NT2/D1 (cell line): ENCODE data around the gene SIK2.

Experiments used
- DNase-seq: peaks from one replicate; pipeline ENCODE4 v3.0.0-alpha.2; 2011; ENCODE audit warnings: low read depth, low spot score
- H3K27me3 ChIP-seq: 2 replicates; pipeline ENCODE4 v1.6.0; 2011; ENCODE audit warnings: mild to moderate bottlenecking; ENCODE audit not compliant: insufficient read length, insufficient read depth
- H3K36me3 ChIP-seq: 2 replicates; pipeline ENCODE4 v1.6.1; 2011; ENCODE audit warnings: mild to moderate bottlenecking, low read length, mixed read lengths; ENCODE audit not compliant: insufficient read depth, insufficient read length
- H3K4me1 ChIP-seq: 2 replicates; pipeline ENCODE4 v1.5.1; 2011; ENCODE audit not compliant: insufficient read depth, insufficient read length
- H3K4me3 ChIP-seq: 2 replicates; pipeline ENCODE4 v1.5.1; 2011; ENCODE audit warnings: low read depth; ENCODE audit not compliant: insufficient read length
- H3K9ac ChIP-seq: 2 replicates; pipeline ENCODE4 v1.6.0; 2011; ENCODE audit warnings: low read depth; ENCODE audit not compliant: insufficient read length
- H3K9me3 ChIP-seq: 2 replicates; pipeline ENCODE4 v1.5.1; 2011; ENCODE audit warnings: mild to moderate bottlenecking, low read length; ENCODE audit not compliant: insufficient read depth
- SUZ12 ChIP-seq: IDR thresholded peaks from 2 replicates; pipeline ENCODE4 v1.6.1; 2011; ENCODE audit not compliant: insufficient read length, insufficient read depth; ENCODE audit errors: extremely low read depth
- YY1 ChIP-seq: IDR thresholded peaks from 2 replicates; pipeline ENCODE4 v1.6.1; 2011; ENCODE audit not compliant: insufficient read length, insufficient read depth
- ZNF274 ChIP-seq: IDR thresholded peaks from 2 replicates; pipeline ENCODE4 v1.6.1; 2011; ENCODE audit warnings: mild to moderate bottlenecking, low read depth, low read length

The SIK2 gene

DNA sequence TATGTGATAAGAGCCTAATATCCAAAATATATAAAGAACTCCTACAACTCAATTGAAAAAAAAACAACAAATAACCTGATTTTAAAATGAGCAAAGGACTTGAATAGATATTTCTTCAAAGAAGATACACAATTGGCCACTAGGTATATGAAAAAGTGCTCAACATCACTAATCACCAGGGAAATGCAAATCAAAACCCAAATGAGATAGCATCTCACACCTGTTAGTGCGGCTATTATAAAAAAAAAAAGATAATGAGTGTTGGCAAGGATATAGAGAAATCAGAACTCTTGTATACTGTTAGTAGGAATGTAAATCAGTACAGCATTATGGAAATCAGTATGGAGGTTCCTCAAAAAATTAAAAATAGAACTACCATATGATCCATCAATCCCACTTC is 5.9 kb upstream of the SIK2 start:
- H3K4me3 ChIP-seq: no peak overlapping the region
- DNase-seq: no peak
- no peaks in the 10 kb centered on the region for H3K9me3 ChIP-seq
- H3K36me3 ChIP-seq: no peaks in the 10 kb centered on the region
- H3K27me3 ChIP-seq: peaks cover 10% of the 10 kb centered on the region
- H3K9ac ChIP-seq: no peak overlapping the region
- H3K4me1 ChIP-seq: no peaks in the 10 kb centered on the region
- TF ChIP-seq ZNF274: no peak
- no peak for TF ChIP-seq SUZ12
- no peak for TF ChIP-seq YY1

DNA sequence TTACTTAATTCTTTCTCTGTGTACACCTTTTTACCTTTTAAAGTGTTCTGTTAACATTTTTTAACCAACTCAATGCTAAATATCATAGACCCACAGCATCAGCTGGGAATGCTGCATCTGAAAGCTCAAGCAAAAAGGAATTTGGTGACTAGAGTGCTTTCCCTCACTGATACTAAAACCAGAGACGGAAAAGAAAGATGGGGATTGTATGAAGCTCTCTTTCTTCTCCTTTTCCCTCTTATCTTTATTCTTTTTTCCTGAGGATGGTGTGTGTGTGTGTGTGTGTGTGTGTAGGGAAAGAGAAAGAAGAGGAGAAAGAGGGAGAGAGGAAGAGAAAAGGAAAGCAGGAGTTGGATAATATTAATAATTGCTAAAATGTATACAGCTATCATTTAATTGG is 4.1 kb upstream of the SIK2 start:
- Histone ChIP-seq H3K9me3 (no peaks in the 10 kb centered on the region), H3K4me3 (no peak overlapping the region), H3K4me1 (no peaks in the 10 kb centered on the region), H3K27me3 (peaks cover 11% of the 10 kb centered on the region), H3K36me3 (no peaks in the 10 kb centered on the region), H3K9ac (no peak overlapping the region)
- no peak for DNase-seq
- no peak for TF ChIP-seq YY1
- no peak for TF ChIP-seq ZNF274
- TF ChIP-seq SUZ12: no peak

DNA sequence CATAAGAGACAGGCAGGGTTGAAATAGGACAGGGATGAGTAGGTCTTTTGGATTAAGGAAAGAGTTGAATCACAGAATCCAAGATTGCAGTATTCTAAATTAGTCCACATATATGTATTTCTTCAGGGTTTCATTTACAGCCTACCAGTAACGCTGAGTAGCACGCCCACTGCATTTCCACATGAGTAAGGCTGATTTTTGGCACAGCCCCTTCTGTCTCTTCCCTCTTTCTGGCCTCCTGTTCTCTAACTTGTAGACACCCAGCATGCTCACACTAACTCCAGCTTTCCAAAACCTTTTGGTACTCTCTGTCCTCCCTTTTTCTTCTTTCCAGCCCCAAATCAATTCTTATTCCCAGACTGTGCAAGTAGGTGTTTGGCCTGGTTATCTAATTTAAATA is 3.7 kb upstream of the SIK2 start:
- no peak overlapping the region for H3K4me3 ChIP-seq
- TF ChIP-seq ZNF274 (no peak), SUZ12 (no peak), YY1 (no peak)
- no peaks in the 10 kb centered on the region for H3K4me1 ChIP-seq
- peaks cover 11% of the 10 kb centered on the region for H3K27me3 ChIP-seq
- DNase-seq: no peak
- no peaks in the 10 kb centered on the region for H3K36me3 ChIP-seq
- H3K9me3 ChIP-seq: no peaks in the 10 kb centered on the region
- no peak overlapping the region for H3K9ac ChIP-seq

DNA sequence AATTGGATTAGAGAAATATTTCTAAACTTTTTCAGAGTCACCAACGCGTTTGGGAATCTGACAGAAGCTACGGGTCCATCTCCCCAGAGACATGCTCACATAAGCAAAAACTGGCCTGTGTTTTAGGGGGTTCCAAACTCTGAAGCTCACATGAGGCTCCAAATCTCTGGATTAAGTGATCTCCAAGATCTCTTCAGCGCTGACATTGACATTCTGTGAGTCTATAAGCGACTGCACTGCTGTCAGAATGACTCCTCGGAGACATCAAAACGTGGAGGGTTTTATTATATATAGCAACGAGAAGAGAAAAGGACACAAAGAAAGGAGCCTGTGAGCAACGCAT is 642 bp upstream of the SIK2 start:
- H3K27me3 ChIP-seq: peaks cover 11% of the 10 kb centered on the region
- no peak for TF ChIP-seq ZNF274
- no peak for TF ChIP-seq SUZ12
- no peak for TF ChIP-seq YY1
- no peaks in the 10 kb centered on the region for H3K4me1 ChIP-seq
- no peaks in the 10 kb centered on the region for H3K9me3 ChIP-seq
- H3K9ac ChIP-seq: peak overlapping the region; percentile 32
- H3K4me3 ChIP-seq: no peak overlapping the region
- no peak for DNase-seq
- H3K36me3 ChIP-seq: no peaks in the 10 kb centered on the region

DNA sequence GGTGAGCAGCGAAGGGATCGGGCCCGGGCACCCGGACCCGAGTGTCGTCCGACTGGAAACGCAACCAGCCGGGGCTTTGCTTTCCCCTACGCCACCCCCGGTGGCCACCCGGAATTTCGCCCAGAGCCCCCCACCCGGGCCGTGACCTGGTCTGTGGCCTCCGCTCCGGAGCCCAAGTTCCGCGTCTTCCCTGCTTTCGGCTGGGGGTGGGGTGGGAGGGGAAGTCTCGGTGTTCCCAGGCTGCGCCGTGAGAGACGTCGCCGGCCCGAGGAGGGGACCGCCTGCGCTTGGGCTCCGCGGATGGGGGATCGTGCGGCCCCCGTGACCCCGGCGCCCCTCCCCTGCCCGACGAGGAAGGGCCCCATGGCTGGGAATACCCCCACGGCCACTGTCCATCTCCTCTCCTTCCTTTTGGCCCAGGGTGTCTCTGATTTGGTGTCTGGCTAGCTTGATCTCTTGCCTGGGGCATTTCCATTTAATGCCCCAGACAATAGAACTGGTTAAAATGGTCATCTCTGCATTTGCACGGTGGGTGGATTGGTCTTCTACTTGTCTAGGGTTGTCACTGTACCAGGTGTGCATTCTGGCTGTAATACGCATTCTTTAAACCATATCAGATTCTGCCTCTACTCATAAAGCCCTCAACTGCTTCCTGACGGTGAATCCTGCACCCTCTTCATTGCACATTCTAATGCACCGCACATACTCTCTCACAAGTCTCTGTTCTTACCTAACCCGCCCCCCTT is 789 bp downstream of the SIK2 start:
- DNase-seq: peak; percentile 8
- Histone ChIP-seq H3K9me3 (no peaks in the 10 kb centered on the region), H3K4me1 (no peaks in the 10 kb centered on the region), H3K36me3 (no peaks in the 10 kb centered on the region), H3K9ac (peak overlapping the region; percentile 90), H3K4me3 (peak overlapping the region; percentile 84), H3K27me3 (peaks cover 11% of the 10 kb centered on the region)
- TF ChIP-seq YY1 (no peak), SUZ12 (no peak), ZNF274 (no peak)

DNA sequence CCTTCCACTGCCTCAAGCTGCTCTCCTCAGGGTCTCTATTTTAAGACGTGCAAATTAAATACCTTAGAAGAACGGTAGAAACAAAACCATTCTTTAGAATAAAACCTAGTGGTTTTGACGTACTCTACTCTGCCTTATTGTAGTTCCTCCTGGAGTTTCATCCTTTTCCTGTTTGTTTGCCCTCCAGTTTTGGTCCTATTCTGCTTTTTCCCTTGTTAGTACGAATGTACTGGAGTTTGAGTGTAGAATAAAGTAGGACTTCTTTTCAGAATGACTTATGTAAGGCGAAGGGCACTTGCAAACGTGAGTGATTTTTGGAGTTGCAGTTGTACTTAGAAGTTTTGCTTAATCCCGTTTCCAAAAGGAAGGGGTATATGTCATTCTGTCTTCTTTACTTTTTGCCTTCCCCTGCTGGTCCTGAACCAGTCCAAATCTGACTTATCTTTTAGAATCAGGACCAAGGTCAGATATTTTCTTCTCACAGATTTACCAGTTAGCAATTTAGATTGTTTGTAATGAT is 1.4 kb downstream of the SIK2 start:
- H3K4me3 ChIP-seq: peak overlapping the region; percentile 84

DNA sequence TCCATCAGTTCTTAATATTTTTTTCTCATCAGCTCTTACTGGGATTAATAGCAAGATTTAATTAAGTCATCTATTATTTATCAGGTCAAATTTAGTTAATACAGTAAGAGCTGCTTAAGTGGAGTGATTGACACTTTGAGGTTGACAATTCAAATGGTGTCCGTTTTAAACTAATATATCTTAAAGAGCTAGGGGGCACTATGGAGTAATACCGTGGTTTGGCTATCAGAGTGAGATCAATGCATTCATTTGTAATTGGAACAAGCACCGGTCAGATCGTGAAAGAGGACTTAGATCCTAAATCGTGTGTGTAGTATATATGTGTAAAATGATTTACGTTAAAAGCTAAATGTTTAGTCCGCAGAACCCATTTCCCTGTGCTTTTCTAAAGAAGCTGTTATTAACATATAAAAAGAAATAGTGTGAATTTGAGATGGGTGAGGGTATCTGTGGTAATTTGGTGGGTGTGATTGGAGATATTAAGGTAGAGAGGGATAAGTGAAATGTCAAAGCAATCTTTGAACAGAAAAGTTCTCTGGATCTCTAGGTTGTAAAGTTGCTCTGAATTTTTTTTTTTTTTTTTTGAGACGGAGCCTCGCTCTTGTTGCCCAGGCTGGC is 2.3 kb downstream of the SIK2 start:
- Histone ChIP-seq H3K4me3 (no peak overlapping the region), H3K4me1 (no peaks in the 10 kb centered on the region), H3K27me3 (peaks cover 11% of the 10 kb centered on the region), H3K9me3 (no peaks in the 10 kb centered on the region), H3K36me3 (no peaks in the 10 kb centered on the region), H3K9ac (no peak overlapping the region)
- DNase-seq: peak; percentile 32
- TF ChIP-seq SUZ12 (no peak), ZNF274 (no peak), YY1 (no peak)

More for the DNA sequence above, 1.4 kb downstream of the SIK2 start:
- no peak for TF ChIP-seq YY1
- no peak for TF ChIP-seq ZNF274
- no peak for TF ChIP-seq SUZ12
- Histone ChIP-seq H3K9ac (peak overlapping the region; percentile 90), H3K4me1 (no peaks in the 10 kb centered on the region), H3K36me3 (no peaks in the 10 kb centered on the region), H3K9me3 (no peaks in the 10 kb centered on the region), H3K27me3 (peaks cover 11% of the 10 kb centered on the region)
- no peak for DNase-seq
